HG02798 (cell line): ENCODE data around the gene SIGLEC9.

Experiments used
- ATAC-seq: cut with Tn5 transposase; IDR thresholded peaks from one replicate; pipeline ENCODE4 v1.9.1; 2021; ENCODE audit warnings: mild to moderate bottlenecking; ENCODE audit not compliant: unreplicated experiment, poor library complexity

SIGLEC9 gene

DNA sequence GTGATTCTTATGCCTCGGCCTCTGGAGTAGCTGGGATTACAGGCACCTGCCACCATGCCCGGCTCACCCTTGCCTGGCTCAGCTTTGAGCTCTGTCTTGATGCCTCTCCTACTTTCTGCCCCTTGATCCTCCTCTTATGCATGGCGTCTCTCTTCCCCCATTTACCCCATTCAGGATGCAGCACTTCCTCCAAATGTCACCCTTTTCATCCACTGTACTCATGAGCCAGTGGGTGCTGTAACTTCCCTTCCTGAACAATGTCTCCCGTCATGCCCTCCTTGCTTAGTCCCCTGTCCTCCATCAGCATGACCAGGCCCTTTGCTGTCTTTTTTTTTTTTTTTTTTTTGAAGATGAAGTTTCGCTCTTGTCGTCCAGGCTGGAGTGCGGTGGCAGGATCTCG, 3.4 kb upstream of the SIGLEC9 start:
- ATAC-seq, result no peak

DNA sequence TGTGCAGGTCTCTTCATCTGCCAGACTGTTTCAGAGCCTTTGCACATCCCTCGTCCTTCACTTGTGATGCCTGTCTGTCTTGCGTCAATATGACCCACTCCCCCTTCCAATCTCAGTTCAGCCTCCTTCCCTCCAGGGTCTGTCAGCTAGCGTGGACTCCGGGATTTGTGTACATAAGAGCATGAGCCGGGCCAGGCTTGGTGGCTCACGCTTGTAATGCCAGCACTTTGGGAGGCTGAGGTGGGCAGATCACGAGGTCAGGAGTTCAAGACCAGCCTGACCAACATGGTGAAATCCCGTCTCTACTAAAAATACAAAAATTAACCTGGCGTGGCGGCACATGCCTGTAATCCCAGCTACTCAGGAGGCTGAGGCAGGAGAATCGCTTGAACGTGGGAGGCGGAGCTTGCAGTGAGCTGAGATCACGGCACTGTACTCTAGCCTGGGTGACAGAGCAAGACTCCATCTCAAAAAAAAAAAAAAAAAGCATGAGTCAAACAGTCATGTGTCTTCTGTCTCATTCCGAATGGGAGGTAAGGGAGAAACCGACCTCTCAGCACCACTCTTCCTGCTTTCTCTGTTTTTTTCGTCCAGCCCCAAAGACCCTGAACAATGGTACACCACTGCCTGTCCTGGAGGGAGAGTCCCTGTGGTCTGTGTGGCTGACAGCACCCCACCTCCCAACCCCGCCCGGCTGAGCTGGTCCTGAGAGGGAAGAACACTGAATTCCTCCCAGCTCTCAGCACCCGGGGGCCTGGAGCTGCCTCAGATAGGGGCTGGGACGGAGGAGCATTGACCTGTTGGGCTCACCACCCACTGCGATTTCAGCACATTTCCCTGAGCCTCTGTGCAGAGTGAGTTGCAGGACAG, 2.4 kb upstream of the SIGLEC9 start:
- no peak for ATAC-seq

- ATAC-seq, result no peak
Observed at GRCh38 chr19:51123381-51123800, 1.3 kb upstream of the SIGLEC9 start.

DNA sequence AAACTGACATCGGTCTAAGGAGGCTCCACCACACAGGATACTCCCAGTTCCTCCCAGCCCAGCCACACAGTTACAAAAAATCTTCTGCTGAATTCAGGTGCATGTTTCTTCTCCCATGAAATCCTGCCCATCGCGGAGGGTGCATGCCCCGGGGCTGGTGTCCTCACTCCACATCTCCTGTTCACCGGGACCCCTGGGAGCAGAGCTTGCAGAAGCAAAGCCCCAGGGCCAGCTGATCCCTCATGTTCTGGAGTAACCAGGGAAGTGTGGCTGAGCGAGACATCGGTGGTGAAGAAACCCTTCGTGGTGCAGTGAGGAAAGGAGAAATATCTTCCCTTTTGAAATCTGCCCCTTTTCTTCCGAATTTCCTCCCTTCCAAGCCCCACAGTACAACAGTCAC, 904 bp upstream of the SIGLEC9 start:
- no peak for ATAC-seq

GRCh38 chr19:51124216-51124615, 490 bp upstream of the SIGLEC9 start:
- no peak for ATAC-seq

GRCh38 chr19:51125421-51126075, 842 bp downstream of the SIGLEC9 start:
- ATAC-seq, result no peak

GRCh38 chr19:51127032-51127431, 2.3 kb downstream of the SIGLEC9 start:
- no peak for ATAC-seq

DNA sequence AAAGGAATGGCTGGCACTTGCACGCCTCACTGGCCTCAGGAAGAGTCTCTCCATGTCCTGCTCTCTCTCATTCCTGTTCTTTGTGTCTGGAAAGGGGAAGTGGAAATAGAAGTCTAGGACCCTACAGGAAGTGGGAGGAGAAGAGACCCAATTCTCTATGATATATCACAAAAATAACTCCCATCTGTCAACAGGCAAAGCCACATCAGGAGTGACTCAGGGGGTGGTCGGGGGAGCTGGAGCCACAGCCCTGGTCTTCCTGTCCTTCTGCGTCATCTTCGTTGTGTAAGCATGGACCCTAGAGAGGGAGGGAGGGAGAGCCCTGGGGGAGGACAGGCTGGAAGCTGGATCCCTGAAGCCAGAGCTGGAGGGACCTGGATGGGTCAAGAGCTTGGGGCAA, 3.0 kb downstream of the SIGLEC9 start:
- ATAC-seq, result no peak

DNA sequence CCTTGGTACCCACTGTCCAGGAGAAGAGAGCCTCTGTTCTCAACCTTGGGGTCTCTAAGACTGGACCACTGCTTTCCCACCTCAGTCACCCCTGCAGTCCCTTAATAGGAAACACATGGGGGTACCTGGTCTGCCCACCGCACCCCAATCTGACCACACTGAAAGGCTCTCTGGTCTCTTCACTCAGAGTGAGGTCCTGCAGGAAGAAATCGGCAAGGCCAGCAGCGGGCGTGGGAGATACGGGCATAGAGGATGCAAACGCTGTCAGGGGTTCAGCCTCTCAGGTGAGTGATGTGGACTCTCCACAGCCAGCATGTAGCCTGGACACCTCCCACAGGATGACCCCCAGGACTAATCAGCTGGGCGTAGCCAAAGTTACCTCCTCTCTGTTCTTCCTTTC, 3.5 kb downstream of the SIGLEC9 start:
- no peak for ATAC-seq

DNA sequence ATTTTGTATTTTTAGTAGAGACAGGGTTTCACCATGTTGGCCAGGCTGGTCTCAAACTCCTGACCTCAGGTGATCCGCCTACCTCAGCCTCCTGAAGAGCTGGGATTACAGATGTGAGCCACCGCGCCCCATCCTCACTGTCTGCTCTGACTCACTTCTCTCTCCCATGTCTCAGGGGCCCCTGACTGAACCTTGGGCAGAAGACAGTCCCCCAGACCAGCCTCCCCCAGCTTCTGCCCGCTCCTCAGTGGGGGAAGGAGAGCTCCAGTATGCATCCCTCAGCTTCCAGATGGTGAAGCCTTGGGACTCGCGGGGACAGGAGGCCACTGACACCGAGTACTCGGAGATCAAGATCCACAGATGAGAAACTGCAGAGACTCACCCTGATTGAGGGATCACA, 5.0 kb downstream of the SIGLEC9 start:
- no peak for ATAC-seq

GRCh38 chr19:51131780-51132680, 7.3 kb downstream of the SIGLEC9 start:
- no peak for ATAC-seq

- no peak for ATAC-seq
Observed at GRCh38 chr19:51135004-51135403, 10.3 kb downstream of the SIGLEC9 start.

GRCh38 chr19:51135986-51136762, 11.5 kb downstream of the SIGLEC9 start:
- no peak for ATAC-seq

DNA sequence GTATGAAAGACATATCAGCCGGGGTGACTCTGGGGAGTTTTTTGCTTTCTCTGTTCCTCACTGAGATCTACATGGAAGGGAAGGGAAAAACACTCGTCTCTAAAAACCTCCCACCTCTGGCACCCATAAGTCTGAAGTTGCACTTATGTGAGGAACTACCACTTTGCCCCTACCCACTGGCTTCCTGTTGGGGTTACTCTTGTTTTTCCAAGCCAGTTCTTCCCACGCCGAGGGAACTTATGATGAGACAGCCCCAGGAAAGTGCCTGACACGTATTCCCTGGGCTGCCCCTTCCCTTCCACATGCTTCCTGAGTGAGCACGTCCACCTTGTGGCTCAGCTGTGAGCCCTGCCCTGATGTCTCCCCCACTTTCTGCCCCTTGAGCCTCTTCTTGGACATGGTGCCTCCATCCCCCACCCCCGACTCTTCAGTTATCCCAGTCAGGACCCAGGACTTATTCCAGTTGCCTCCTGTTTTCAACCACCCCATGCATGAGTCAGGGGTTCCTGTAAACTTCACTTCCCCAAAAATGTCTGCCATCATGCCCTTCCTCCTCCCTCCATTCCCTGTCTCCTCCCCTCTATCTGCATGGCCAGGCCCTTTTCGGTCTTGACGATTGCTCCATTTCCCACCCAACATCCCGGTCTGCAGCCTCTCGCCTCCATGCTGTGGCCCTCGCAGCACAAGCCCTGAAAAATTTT, 12.3 kb downstream of the SIGLEC9 start:
- ATAC-seq, result no peak

DNA sequence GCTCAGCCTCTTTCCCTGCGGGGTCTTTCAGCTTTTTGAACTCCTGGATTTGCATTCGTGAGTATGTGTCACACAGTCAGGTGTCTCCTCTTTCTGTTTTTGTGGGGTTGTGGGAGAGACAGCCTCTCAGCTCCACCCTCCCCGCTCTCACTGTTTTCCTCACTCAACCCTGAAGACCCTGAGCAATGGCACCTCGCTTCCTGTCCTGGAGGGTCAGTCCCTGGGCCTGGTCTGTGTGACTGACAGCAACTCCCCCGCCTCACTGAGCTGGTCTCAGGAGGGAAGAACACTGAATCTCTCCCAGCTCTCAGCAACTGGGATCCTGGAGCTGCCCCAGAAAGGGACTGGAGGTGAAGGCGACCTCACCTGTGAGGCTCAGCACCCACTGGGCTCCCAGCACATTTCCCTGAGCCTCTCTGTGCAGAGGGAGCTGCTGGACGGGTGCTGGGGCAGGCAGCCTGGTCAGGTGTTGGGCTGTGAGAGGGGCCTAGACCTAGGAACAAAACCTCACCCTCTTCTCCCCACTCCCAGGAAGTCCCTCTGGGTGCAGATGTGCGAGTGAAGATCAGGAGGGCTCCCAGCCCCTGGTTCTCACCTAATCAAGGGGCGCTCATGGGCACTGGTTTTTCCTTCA, 13.2 kb downstream of the SIGLEC9 start:
- no peak for ATAC-seq

DNA sequence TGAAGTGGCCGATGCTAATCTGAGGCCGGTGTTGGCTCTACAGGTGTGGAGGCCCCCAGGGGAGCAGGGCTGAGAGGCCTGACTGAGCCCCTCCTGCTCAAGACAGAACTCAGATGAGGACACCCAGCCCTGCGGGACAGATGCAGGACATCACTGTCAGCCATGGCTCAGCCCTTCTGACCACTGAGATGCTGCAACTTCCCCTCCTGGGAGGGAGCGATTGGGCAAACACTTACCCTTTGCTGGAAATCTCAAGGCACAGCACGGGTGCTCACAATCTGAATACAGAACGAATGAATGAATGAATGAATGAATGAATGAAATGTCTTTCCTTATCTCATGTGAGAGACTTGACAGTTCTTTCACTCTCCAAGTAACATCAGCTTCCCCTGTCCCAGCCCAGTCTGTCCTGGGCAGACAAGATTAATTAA, 13.9 kb downstream of the SIGLEC9 start:
- ATAC-seq, result no peak

DNA sequence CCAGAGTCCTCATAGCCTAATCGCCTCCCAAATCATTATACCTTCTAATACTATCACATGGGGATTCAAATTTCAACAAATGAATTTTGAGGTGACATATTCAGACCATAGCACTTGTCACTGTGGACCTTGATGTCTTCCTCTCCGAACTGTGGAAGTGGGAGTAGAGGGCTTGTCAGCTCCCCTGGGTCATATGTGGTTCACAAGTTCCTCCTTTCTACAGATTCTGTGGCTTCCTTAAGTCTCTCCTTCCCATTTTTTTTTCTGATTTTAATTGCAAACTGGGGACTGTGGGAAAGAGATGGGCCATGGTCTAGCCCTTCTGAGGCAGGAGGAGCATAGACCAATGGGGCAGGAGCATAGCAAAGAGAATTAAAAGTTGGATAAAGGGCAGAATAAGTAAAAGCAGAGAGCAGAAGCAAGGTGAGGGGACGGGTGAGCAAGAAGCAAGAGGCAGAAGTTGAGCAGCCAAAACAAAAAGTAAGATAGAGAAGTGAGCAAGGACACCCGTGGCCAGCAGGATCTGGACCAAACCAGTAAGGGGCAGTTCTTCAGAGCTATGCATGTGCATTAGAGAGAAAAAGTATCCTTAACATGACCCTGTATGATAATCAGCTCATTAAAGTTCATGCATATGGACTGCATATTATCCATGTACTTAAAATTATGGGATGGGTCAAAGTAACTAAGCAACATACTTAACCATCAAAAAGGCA, 14.8 kb downstream of the SIGLEC9 start:
- no peak for ATAC-seq

GRCh38 chr19:51140441-51140840, 15.7 kb downstream of the SIGLEC9 start:
- no peak for ATAC-seq
